C4-2B (cell line): Measurements from ENCODE around the gene TRIM39.

Experiments
- CTCF ChIP-seq: fragments of 450-650 bp; conservative IDR thresholded peaks from 2 replicates; pipeline ENCODE4 v1.5.1; 2017; ENCODE audit warnings: mild to moderate bottlenecking
- ZFX ChIP-seq: fragments of 450-650 bp; IDR thresholded peaks from 2 replicates; pipeline ENCODE4 v1.6.1; 2017

GRCh38 chr6:30386166-30386565, 59.4 kb downstream of the TRIM39 start:
- no peak for TF ChIP-seq CTCF
- no peak for TF ChIP-seq ZFX
